ENCODE results near the gene YTHDF1.

YTHDF1 gene

GRCh38 chr20:63208346-63208909 lies 7.5 kb downstream of the YTHDF1 start:
- DNase-seq (ENCODE audit: low read depth): no peak

- no peak for DNase-seq (ENCODE audit: low read depth)
These were observed 9.1 kb downstream of the YTHDF1 start for GRCh38 chr20:63206878-63207277.

- DNase-seq (ENCODE audit: low read depth): no peak
These were observed 10.0 kb downstream of the YTHDF1 start for GRCh38 chr20:63205896-63206295.

- DNase-seq (ENCODE audit: low read depth): no peak
These were observed 11.6 kb downstream of the YTHDF1 start for GRCh38 chr20:63204362-63204761.

- no peak for DNase-seq (ENCODE audit: low read depth)
These were observed 13.0 kb downstream of the YTHDF1 start for GRCh38 chr20:63202811-63203526.

- no peak for DNase-seq (ENCODE audit: low read depth)
These were observed 13.9 kb downstream of the YTHDF1 start for GRCh38 chr20:63202021-63202420.

- no peak for DNase-seq (ENCODE audit: low read depth)
These were observed 17.3 kb downstream of the YTHDF1 start for GRCh38 chr20:63198606-63199005.

- DNase-seq (ENCODE audit: low read depth): no peak
These were observed 19.0 kb downstream of the YTHDF1 start for GRCh38 chr20:63196768-63197470.

- DNase-seq (ENCODE audit: low read depth): no peak
These were observed 21.1 kb downstream of the YTHDF1 start for GRCh38 chr20:63194797-63195173.

- no peak for DNase-seq (ENCODE audit: low read depth)
These were observed 21.7 kb downstream of the YTHDF1 start for GRCh38 chr20:63194007-63194796.

- DNase-seq (ENCODE audit: low read depth): no peak
These were observed 23.2 kb downstream of the YTHDF1 start for GRCh38 chr20:63192721-63193120.

- no peak for DNase-seq (ENCODE audit: low read depth)
These were observed 24.5 kb downstream of the YTHDF1 start for GRCh38 chr20:63191400-63191799.

- no peak for DNase-seq (ENCODE audit: low read depth)
These were observed 25.1 kb downstream of the YTHDF1 start for GRCh38 chr20:63190828-63191227.

GRCh38 chr20:63189846-63190559 lies 25.9 kb downstream of the YTHDF1 start:
- no peak for DNase-seq (ENCODE audit: low read depth)

GRCh38 chr20:63189322-63189642 lies 26.6 kb downstream of the YTHDF1 start:
- DNase-seq (ENCODE audit: low read depth): no peak

- DNase-seq (ENCODE audit: low read depth): no peak
These were observed 27.1 kb downstream of the YTHDF1 start for GRCh38 chr20:63188641-63189321.

GRCh38 chr20:63188159-63188442 lies 27.8 kb downstream of the YTHDF1 start:
- no peak for DNase-seq (ENCODE audit: low read depth)

- no peak for DNase-seq (ENCODE audit: low read depth)
These were observed 28.4 kb downstream of the YTHDF1 start for GRCh38 chr20:63187338-63188158.

GRCh38 chr20:63186528-63187316 lies 29.2 kb downstream of the YTHDF1 start:
- DNase-seq (ENCODE audit: low read depth): no peak

- no peak for DNase-seq (ENCODE audit: low read depth)
These were observed 29.8 kb downstream of the YTHDF1 start for GRCh38 chr20:63186084-63186483.
